Left ventricle myocardium inferior (tissue), 1 donor: Measurements from ENCODE around the gene RSPH9. TPM values are rescaled to one million over a fixed set of nuclear protein-coding genes. Genes with fewer than 3 reads are reported as not detected.

Experiments used
- DNase-seq: peaks from one replicate; pipeline ENCODE4 v3.0.0-alpha.2; 2020
- H3K27ac ChIP-seq: fragments of 200-600 bp; replicated peaks from 2 replicates; pipeline ENCODE4 v1.8.0; 2021
- H3K27me3 ChIP-seq: fragments of 200-600 bp; 2 replicates; pipeline ENCODE4 v1.8.0; 2021; ENCODE audit warnings: low read depth
- H3K36me3 ChIP-seq: fragments of 200-600 bp; 2 replicates; pipeline ENCODE4 v1.8.0; 2021
- H3K4me1 ChIP-seq: fragments of 200-600 bp; 2 replicates; pipeline ENCODE4 v1.8.0; 2021
- H3K4me3 ChIP-seq: fragments of 200-600 bp; 2 replicates; pipeline ENCODE4 v1.8.0; 2021; ENCODE audit warnings: mild to moderate bottlenecking, moderate library complexity
- H3K9me3 ChIP-seq: fragments of 200-600 bp; replicated peaks from 2 replicates; pipeline ENCODE4 v1.8.0; 2021
- CTCF ChIP-seq: fragments of 200-600 bp; IDR thresholded peaks from 2 replicates; pipeline ENCODE4 v1.8.0; 2021; ENCODE audit warnings: antibody characterized with exemption, mild to moderate bottlenecking, borderline replicate concordance
- intact Hi-C: fragments of 100-400 bp; cut with micrococcal nuclease; formaldehyde crosslinking; loops from one replicate; pipeline ENCODE4 v1.11.0; 2022
- total RNA-seq: library from RNA; stranded (reverse); fragmentation: NEBNext Ultra II Directional; extraction: Animal tissue kit (Norgen Biotek cat#: 25700); gene quantifications from one replicate; pipeline ENCODE4 v1.2.1, GENCODE V29; 2021
- donor health status: DM: no; HTN: yes; CAD: no; lungs with severe emphysema.

The RSPH9 gene
- total RNA-seq, 1 donor from 2014 or later: 0.08 TPM

DNA sequence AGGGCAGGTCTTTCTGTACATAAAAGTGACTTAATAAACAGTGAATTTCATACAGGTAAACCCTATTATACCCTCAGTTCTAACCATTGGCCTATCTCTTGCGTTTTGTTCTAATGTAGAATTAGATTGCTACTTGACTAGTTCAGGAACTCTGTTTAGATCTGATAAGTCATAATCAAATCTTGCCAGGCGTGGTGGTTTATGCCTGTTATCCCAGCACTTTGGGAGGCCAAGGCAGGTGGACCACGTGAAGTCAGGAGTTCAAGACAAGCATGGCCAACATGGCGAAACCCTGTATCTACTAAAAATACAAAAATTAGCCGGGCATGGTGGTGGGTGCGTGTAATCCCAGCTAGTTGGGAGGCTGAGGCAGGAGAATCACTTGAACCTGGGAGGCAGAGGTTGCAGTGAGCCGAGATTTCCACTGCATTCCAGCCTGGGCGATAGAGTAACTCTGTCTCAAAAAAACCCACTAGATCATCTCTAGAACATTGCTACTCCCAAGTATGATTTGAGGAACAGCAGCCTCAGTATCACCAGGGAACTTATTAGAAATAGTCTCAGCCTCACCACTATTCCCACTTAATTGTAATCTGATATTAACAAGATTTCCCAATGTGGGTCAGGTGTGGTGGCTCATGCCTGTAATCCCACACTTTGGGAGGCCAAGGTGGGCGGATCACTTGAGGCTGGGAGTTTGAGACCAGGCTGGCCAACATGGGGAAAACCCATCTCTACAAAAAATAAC, 27.9 kb upstream of the RSPH9 start:
- intact Hi-C loops: no loop called here
- TF ChIP-seq CTCF: no peak
- Histone ChIP-seq H3K27me3 (no peaks in the 10 kb centered on the region), H3K9me3 (no peaks in the 10 kb centered on the region), H3K27ac (no peak overlapping the region), H3K36me3 (peaks cover 49% of the 10 kb centered on the region), H3K4me1 (no peaks in the 10 kb centered on the region), H3K4me3 (no peak overlapping the region)
- DNase-seq: no peak

- Histone ChIP-seq H3K9me3 (no peaks in the 10 kb centered on the region), H3K4me3 (no peak overlapping the region), H3K36me3 (peaks cover 66% of the 10 kb centered on the region), H3K27ac (no peak overlapping the region), H3K4me1 (peaks cover 1% of the 10 kb centered on the region), H3K27me3 (no peaks in the 10 kb centered on the region)
- intact Hi-C loops: no loop called here
- no peak for TF ChIP-seq CTCF
- no peak for DNase-seq
These were observed 23.6 kb upstream of the RSPH9 start for GRCh38 chr6:43621078-43621835.

GRCh38 chr6:43621836-43622180, 23.0 kb upstream of the RSPH9 start:
- intact Hi-C loops: no loop called here
- no peak for TF ChIP-seq CTCF
- H3K4me1 ChIP-seq: peaks cover 7% of the 10 kb centered on the region
- H3K4me3 ChIP-seq: no peak overlapping the region
- DNase-seq: no peak
- peaks cover 68% of the 10 kb centered on the region for H3K36me3 ChIP-seq
- no peak overlapping the region for H3K27ac ChIP-seq
- H3K27me3 ChIP-seq: no peaks in the 10 kb centered on the region
- no peaks in the 10 kb centered on the region for H3K9me3 ChIP-seq

DNA sequence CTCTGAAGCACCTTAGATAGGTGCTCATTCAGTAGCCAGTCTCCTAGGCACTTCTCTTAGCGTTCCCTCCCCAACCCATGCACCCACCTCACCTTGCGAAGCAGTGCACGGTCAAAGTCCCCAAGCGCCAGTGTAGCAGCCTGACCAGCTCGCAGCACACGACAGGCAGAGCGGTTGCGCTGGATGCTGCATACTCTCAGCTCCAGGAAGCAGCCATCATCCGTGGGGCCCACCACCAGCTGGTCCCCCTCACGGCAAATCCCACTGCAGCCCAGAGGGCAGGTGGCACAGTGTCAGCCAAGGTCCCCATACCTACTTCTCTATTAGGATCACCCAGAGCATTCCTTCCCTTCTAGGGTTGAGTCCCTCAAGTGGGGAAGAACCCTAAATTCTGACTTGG, 22.3 kb upstream of the RSPH9 start:
- Histone ChIP-seq H3K4me3 (no peak overlapping the region), H3K36me3 (peaks cover 68% of the 10 kb centered on the region), H3K27me3 (no peaks in the 10 kb centered on the region), H3K4me1 (peaks cover 14% of the 10 kb centered on the region), H3K27ac (no peak overlapping the region), H3K9me3 (no peaks in the 10 kb centered on the region)
- DNase-seq: no peak
- intact Hi-C loops: no loop called here
- no peak for TF ChIP-seq CTCF

DNA sequence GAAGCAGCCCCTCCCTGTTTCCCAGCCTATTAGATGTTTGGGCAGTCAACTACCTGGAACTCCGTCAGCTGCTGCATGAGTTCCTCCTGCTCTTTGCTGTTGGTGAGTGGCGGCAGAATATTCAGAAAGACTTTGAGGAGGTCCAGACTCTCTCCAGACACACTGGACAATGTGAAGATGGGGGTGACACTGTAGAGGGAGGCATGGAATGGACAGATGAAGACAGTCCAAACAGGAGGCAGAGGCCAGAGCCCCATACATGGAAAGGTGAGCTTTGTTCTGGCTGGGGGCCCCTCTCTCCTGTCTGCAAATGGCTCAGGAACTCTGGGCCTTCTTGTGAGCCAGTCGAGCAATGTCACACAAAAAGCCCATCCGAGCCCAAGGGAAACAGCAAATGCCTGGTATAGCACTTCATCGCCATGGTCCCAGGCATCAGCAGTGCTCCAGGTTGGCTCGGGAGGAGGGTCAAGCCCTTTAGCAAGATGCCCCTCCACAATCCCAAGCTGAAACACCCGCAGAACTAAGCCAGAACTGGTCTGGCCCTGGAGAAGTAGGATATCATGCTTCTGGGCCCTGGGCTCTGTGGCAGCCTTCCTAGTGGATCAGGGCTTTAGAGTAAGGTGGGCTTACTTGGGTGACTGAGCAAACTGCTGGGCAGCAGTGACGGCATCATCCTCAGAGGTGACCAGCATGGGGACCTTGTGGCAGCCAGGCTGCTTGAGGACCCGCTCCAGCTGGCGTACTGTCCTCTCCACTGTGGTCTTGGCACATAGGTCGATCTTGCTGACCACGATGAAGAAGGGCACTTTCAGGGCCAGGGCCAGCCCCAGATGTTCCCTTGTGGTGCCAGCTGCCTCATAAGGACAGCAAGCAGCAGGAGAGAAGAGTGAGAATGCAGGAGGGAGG, 20.7 kb upstream of the RSPH9 start:
- H3K4me1 ChIP-seq: peaks cover 29% of the 10 kb centered on the region
- peaks cover 68% of the 10 kb centered on the region for H3K36me3 ChIP-seq
- DNase-seq: no peak
- H3K9me3 ChIP-seq: no peaks in the 10 kb centered on the region
- no peak overlapping the region for H3K27ac ChIP-seq
- intact Hi-C loops: no loop called here
- TF ChIP-seq CTCF: no peak
- no peaks in the 10 kb centered on the region for H3K27me3 ChIP-seq
- H3K4me3 ChIP-seq: no peak overlapping the region
